Measurements from ENCODE around the gene ABCA13. TPM values are rescaled to one million over a fixed set of nuclear protein-coding genes. Genes with fewer than 3 reads are reported as not detected.

The ABCA13 gene
- total RNA-seq, 4 donors from 2014 or later = 0.38 to 9.8 (median 4.9) TPM

DNA sequence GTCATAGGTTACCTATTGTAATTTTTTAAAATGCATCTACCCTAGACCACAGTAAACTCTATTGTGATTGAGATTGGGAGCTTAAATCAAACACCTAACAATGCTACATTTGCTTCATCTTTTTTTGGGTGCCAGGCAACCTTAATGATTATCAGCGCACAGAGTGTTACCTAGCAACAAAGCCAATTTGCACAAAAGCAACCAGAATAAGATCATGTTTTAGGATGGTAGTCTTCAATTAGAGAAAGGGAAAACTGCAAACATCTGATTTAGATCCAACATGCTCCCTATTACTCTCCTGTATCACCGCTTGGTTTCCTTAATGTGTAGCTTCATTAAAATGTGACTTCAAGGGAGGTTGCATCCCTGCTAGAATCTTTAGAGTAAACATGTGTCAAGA lies 226.9 kb downstream of the ABCA13 start:
- WGBS, 2 donors = 94 to 98% methylated on average over 2 of the region's 2 CpGs

DNA sequence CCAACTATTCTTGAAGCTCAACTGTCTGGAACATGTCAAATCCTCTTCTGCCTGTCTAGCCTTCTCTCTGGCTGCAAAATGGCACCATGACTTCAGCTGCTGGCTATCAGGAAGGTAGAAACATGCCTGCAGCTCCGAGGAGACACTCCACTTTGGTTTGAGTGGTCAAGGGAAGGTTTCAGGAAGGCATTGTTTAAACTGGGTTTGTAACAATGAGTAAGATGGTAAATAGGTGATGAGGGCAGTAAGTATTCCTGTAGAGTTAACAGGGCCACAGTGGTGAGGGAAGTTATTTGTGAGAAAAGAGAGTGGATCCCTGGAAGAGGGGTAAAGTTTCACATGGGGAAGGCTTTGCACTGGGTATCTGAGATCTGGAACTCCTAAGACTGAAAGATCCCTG lies 231.5 kb downstream of the ABCA13 start:
- H3K4me3 ChIP-seq = no peak overlapping the region
- TF ChIP-seq, protein P1, sequence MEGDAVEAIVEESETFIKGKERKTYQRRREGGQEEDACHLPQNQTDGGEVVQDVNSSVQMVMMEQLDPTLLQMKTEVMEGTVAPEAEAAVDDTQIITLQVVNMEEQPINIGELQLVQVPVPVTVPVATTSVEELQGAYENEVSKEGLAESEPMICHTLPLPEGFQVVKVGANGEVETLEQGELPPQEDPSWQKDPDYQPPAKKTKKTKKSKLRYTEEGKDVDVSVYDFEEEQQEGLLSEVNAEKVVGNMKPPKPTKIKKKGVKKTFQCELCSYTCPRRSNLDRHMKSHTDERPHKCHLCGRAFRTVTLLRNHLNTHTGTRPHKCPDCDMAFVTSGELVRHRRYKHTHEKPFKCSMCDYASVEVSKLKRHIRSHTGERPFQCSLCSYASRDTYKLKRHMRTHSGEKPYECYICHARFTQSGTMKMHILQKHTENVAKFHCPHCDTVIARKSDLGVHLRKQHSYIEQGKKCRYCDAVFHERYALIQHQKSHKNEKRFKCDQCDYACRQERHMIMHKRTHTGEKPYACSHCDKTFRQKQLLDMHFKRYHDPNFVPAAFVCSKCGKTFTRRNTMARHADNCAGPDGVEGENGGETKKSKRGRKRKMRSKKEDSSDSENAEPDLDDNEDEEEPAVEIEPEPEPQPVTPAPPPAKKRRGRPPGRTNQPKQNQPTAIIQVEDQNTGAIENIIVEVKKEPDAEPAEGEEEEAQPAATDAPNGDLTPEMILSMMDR (IDR thresholded peaks at IDR 0.05) = no peak
- DNase-seq = no peak
- H3K36me3 ChIP-seq = no peaks in the 10 kb centered on the region
- no peaks in the 10 kb centered on the region for H3K9me3 ChIP-seq
- no peak overlapping the region for H3K27ac ChIP-seq
- H3K4me1 ChIP-seq = no peaks in the 10 kb centered on the region
- intact Hi-C loops (cut with DNase I) = no loop called here
- WGBS, 2 donors = 57 to 71% methylated on average over 1 of the region's 1 CpG
- H3K27me3 ChIP-seq = no peaks in the 10 kb centered on the region

More for the DNA sequence above, 226.9 kb downstream of the ABCA13 start:
- no peaks in the 10 kb centered on the region for H3K4me1 ChIP-seq
- intact Hi-C loops (cut with DNase I) = no loop called here
- H3K27ac ChIP-seq = no peak overlapping the region
- no peaks in the 10 kb centered on the region for H3K27me3 ChIP-seq
- no peaks in the 10 kb centered on the region for H3K36me3 ChIP-seq
- no peak overlapping the region for H3K4me3 ChIP-seq
- no peak for DNase-seq
- no peaks in the 10 kb centered on the region for H3K9me3 ChIP-seq
- TF ChIP-seq, protein P1 (IDR thresholded peaks at IDR 0.05) = no peak
- TF ChIP-seq POLR2A (IDR thresholded peaks at IDR 0.05) = no peak

DNA sequence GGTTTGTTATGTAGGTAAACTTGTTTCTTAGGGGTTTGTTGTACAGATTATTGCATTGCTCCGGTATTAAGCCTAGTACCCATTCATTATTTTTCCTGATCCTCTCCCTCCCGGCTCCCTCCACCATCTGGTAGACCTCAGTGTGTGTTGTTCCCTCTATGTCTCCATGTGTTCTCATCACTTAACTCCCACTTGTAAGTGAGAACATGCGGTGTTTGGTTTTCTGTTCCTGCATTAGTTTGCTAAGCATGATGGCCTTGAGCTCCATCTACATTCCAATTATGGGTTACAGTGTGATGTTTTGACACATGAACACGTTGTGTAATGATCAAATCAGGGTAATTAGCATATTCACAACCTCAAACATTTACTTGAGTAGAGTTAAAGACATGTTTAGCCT lies 237.5 kb downstream of the ABCA13 start:
- TF ChIP-seq, protein P1 (IDR thresholded peaks at IDR 0.05) = no peak
- TF ChIP-seq POLR2A (IDR thresholded peaks at IDR 0.05) = no peak
- intact Hi-C loops (cut with DNase I) = no loop called here
- Histone ChIP-seq H3K27ac (no peak overlapping the region), H3K27me3 (no peaks in the 10 kb centered on the region), H3K4me3 (no peak overlapping the region), H3K9me3 (no peaks in the 10 kb centered on the region), H3K4me1 (no peaks in the 10 kb centered on the region), H3K36me3 (no peaks in the 10 kb centered on the region)
- WGBS, 2 donors = 73 to 75% methylated on average over 4 of the region's 4 CpGs
- DNase-seq = no peak

DNA sequence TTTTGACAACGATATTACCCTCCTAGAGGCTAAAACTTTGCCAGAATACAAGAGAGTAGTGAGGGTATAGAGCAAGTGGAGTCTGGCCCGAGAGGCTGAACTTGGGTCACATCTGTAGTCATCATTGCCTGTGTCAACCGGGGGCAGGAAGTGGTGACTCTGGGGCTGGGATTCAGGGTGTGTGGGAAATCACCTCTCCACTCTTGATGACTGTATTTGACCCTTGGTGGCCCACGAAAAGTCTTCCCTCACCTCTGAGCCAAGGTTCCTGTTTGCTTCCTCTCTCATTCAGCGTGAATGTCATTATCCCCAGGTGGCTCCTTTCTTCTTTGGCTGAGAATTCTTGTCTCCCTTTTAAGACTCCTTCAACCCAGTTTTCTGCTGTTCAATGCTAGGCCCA lies 240.4 kb downstream of the ABCA13 start:
- Histone ChIP-seq H3K27me3 (no peaks in the 10 kb centered on the region), H3K36me3 (no peaks in the 10 kb centered on the region), H3K4me1 (no peaks in the 10 kb centered on the region), H3K27ac (no peak overlapping the region), H3K4me3 (no peak overlapping the region), H3K9me3 (no peaks in the 10 kb centered on the region)
- no peak for DNase-seq
- 63 to 80% methylated on average over 4 of the region's 5 CpGs for WGBS, 2 donors
- intact Hi-C loops (cut with DNase I) = no loop called here
- TF ChIP-seq, protein P1 (IDR thresholded peaks at IDR 0.05) = no peak
- TF ChIP-seq POLR2A (IDR thresholded peaks at IDR 0.05) = no peak

DNA sequence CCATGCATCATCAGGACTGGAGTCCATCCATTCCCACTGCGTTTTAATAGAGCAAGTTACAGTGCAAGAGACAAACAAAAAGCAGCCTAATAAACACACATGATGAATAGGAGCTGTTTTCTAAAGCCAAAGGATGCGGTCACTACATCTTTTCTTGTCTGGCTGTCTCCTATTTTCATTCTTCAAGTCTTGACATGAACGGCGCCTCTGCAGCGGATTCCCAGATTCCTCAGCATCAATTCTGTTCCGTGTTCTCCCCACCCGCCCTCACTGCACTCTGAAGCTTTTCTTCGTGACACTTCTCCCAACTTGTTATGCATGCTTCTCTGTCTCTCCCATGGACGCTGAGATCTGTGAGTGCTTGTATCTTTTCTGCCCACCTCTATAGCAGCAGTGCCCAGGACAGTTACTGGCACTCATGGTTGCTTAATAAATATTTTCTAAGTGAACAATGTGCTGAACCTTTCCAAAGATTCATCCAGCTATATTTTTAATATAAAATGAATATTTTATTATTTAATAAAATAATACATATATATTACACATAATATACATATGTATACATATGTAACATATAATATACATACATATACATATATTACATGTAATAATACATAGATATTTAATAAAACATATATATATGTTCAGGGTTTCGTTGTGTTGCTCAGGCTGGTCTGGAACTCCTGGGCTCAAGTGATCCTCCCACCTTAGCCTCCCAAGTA lies 242.9 kb downstream of the ABCA13 start:
- H3K36me3 ChIP-seq = no peaks in the 10 kb centered on the region
- intact Hi-C loops (cut with DNase I) = no loop called here
- H3K4me1 ChIP-seq = no peaks in the 10 kb centered on the region
- H3K4me3 ChIP-seq = no peak overlapping the region
- 59 to 61% methylated on average over 10 of the region's 10 CpGs for WGBS, 2 donors
- DNase-seq = no peak
- no peak for TF ChIP-seq POLR2A (IDR thresholded peaks at IDR 0.05)
- TF ChIP-seq, protein P1 (IDR thresholded peaks at IDR 0.05) = no peak
- no peak overlapping the region for H3K27ac ChIP-seq
- no peaks in the 10 kb centered on the region for H3K27me3 ChIP-seq
- H3K9me3 ChIP-seq = no peaks in the 10 kb centered on the region
